ENCODE results near the gene ZNF599. TPM values are rescaled to one million over a fixed set of nuclear protein-coding genes. Genes with fewer than 3 reads are reported as not detected.

Gene ZNF599
- polyA plus RNA-seq, 1 donor (not counting 4 experiments of a cell fraction or from before 2014, with no cell fraction given): 3.6 TPM

GRCh38 chr19:34766386-34766785 is 6.6 kb downstream of the ZNF599 start:
- Histone ChIP-seq H3K4me3 (ENCODE audit: control insufficient read depth in 2 of 3, extremely low read depth in 1 of 3, insufficient read depth in 2 of 3, low read depth in 1 of 3, low read length in 3 of 3) (no peak overlapping the region), H3K9me3 (ENCODE audit: control insufficient read depth, low read depth, low read length) (peaks cover 9% of the 10 kb centered on the region), H3K79me2 (ENCODE audit: control insufficient read depth, insufficient read depth, low read length) (no peaks in the 10 kb centered on the region), H3K4me2 (ENCODE audit: control insufficient read depth, extremely low read depth, insufficient read depth, low read depth, low read length) (no peak overlapping the region), H3K36me3 (ENCODE audit: control insufficient read depth in 2 of 2, extremely low read depth in 1 of 2, insufficient read depth in 2 of 2, low read length in 2 of 2) (peaks cover 8 to 20% of the 10 kb centered on the region in 2 experiments), H3K9ac (ENCODE audit: control insufficient read depth, extremely low read depth, insufficient read depth, low read length) (no peak overlapping the region), H3K27ac (ENCODE audit: control insufficient read depth, insufficient read depth, low read length) (no peak overlapping the region), H2AFZ (ENCODE audit: control insufficient read depth, low read length) (no peak overlapping the region), H4K20me1 (ENCODE audit: control insufficient read depth, extremely low read depth, insufficient read depth, low read length) (no peaks in the 10 kb centered on the region), H3K9me1 (ENCODE audit: control insufficient read depth, extremely low read depth, insufficient read depth, low read length) (no peaks in the 10 kb centered on the region), H3K27me3 (ENCODE audit: control insufficient read depth, extremely low read depth, insufficient read depth, low read length) (no peaks in the 10 kb centered on the region), H3K4me1 (ENCODE audit: control insufficient read depth, extremely low read depth, insufficient read depth, low read length) (no peaks in the 10 kb centered on the region)
- FAIRE-seq (no peak), DNase-seq (ENCODE audit: low read depth, low spot score) (no peak)
- dilution Hi-C loops (cut with MboI; ENCODE audit: extremely low pct_ligation_motif_present, low sequenced_read_pairs): no loop called here
- TF ChIP-seq CTCF (optimal IDR thresholded peaks at IDR 0.05 in 1 of 3, IDR thresholded peaks at IDR 0.05 in 1 of 3, conservative IDR thresholded peaks at IDR 0.05 in 1 of 3; ENCODE audit: extremely low read depth in 1 of 3, insufficient read depth in 2 of 3, low read length in 3 of 3): no peak
- TF ChIP-seq EZH2 (IDR thresholded peaks at IDR 0.05; ENCODE audit: low read length): no peak

- Histone ChIP-seq H3K9ac (ENCODE audit: control insufficient read depth, extremely low read depth, insufficient read depth, low read length) (no peak overlapping the region), H2AFZ (ENCODE audit: control insufficient read depth, low read length) (no peak overlapping the region), H3K4me2 (ENCODE audit: control insufficient read depth, extremely low read depth, insufficient read depth, low read depth, low read length) (no peak overlapping the region), H4K20me1 (ENCODE audit: control insufficient read depth, extremely low read depth, insufficient read depth, low read length) (no peaks in the 10 kb centered on the region), H3K79me2 (ENCODE audit: control insufficient read depth, insufficient read depth, low read length) (no peaks in the 10 kb centered on the region), H3K9me1 (ENCODE audit: control insufficient read depth, extremely low read depth, insufficient read depth, low read length) (no peaks in the 10 kb centered on the region), H3K4me3 (ENCODE audit: control insufficient read depth in 2 of 3, extremely low read depth in 1 of 3, insufficient read depth in 2 of 3, low read depth in 1 of 3, low read length in 3 of 3) (no peak overlapping the region), H3K9me3 (ENCODE audit: control insufficient read depth, low read depth, low read length) (peaks cover 24% of the 10 kb centered on the region), H3K36me3 (ENCODE audit: control insufficient read depth in 2 of 2, extremely low read depth in 1 of 2, insufficient read depth in 2 of 2, low read length in 2 of 2) (peaks cover 0 to 1% of the 10 kb centered on the region in 2 experiments), H3K27ac (ENCODE audit: control insufficient read depth, insufficient read depth, low read length) (no peak overlapping the region), H3K4me1 (ENCODE audit: control insufficient read depth, extremely low read depth, insufficient read depth, low read length) (no peaks in the 10 kb centered on the region), H3K27me3 (ENCODE audit: control insufficient read depth, extremely low read depth, insufficient read depth, low read length) (no peaks in the 10 kb centered on the region)
- dilution Hi-C loops (cut with MboI; ENCODE audit: extremely low pct_ligation_motif_present, low sequenced_read_pairs): no loop called here
- TF ChIP-seq EZH2 (IDR thresholded peaks at IDR 0.05; ENCODE audit: low read length): no peak
- TF ChIP-seq CTCF (optimal IDR thresholded peaks at IDR 0.05 in 1 of 3, IDR thresholded peaks at IDR 0.05 in 1 of 3, conservative IDR thresholded peaks at IDR 0.05 in 1 of 3; ENCODE audit: extremely low read depth in 1 of 3, insufficient read depth in 2 of 3, low read length in 3 of 3): no peak
- DNase-seq (ENCODE audit: low read depth, low spot score) (no peak), FAIRE-seq (no peak)
These were observed 13.6 kb downstream of the ZNF599 start for GRCh38 chr19:34759218-34759917.

Measured in keratinocyte (primary cell).